ENCODE results near the gene TMEM132A. TPM values are rescaled to one million over a fixed set of nuclear protein-coding genes. Genes with fewer than 3 reads are reported as not detected.

Gene TMEM132A
- total RNA-seq, 1 experiment from 2014 or later: 114 TPM

- no peak for TF ChIP-seq PRDM15 (CRISPR knock-in tag; IDR thresholded peaks at IDR 0.05)
These were observed 50.5 kb downstream of the TMEM132A start (continued) for GRCh38 chr11:60974726-60975125.

GRCh38 chr11:60977224-60977623 is 53.0 kb downstream of the TMEM132A start:
- CTCF ChIA-PET: interaction anchor here (0.6 kb wide), 1 partner anchor 65 kb away, joined by 3 read pairs; no protein-coding TSS in a partner anchor
- no peaks in the 10 kb centered on the region for H3K27me3 Mint-ChIP-seq (ENCODE audit: low read depth)
- POLR2A ChIA-PET: no interaction called here
- TF ChIP-seq ZNF416 (CRISPR knock-in tag; IDR thresholded peaks at IDR 0.05) (no peak), HMGA2 (CRISPR knock-in tag; IDR thresholded peaks at IDR 0.05) (no peak), TCF7 (CRISPR knock-in tag; IDR thresholded peaks at IDR 0.05; ENCODE audit: low read depth) (no peak), ATF6 (CRISPR knock-in tag; IDR thresholded peaks at IDR 0.05) (no peak), AFF4 (CRISPR knock-in tag; IDR thresholded peaks at IDR 0.05; ENCODE audit: borderline replicate concordance) (no peak), ATF3 (CRISPR knock-in tag; conservative IDR thresholded peaks at IDR 0.05) (no peak), MXD4 (CRISPR knock-in tag; IDR thresholded peaks at IDR 0.05; ENCODE audit: borderline replicate concordance) (no peak)
- H3K27ac Mint-ChIP-seq: no peak overlapping the region
- H3K36me3 Mint-ChIP-seq: no peaks in the 10 kb centered on the region
- no peak for DNase-seq (ENCODE audit: low spot score)
- no peak for ATAC-seq
- no peak overlapping the region for H3K4me3 Mint-ChIP-seq
- H3K4me1 Mint-ChIP-seq: no peaks in the 10 kb centered on the region
- H3K9me3 Mint-ChIP-seq: no peaks in the 10 kb centered on the region

GRCh38 chr11:60977836-60978235 is 53.6 kb downstream of the TMEM132A start:
- no peaks in the 10 kb centered on the region for H3K27me3 Mint-ChIP-seq (ENCODE audit: low read depth)
- H3K9me3 Mint-ChIP-seq: no peaks in the 10 kb centered on the region
- no peak overlapping the region for H3K27ac Mint-ChIP-seq
- H3K4me3 Mint-ChIP-seq: no peak overlapping the region
- ChIA-PET POLR2A (no interaction called here), CTCF (no interaction called here)
- ATAC-seq (no peak), DNase-seq (ENCODE audit: low spot score) (no peak)
- no peaks in the 10 kb centered on the region for H3K36me3 Mint-ChIP-seq
- TF ChIP-seq PRDM15 (CRISPR knock-in tag; IDR thresholded peaks at IDR 0.05) (no peak), GTF2I (CRISPR knock-in tag; conservative IDR thresholded peaks at IDR 0.05) (no peak), FOXP1 (CRISPR knock-in tag; IDR thresholded peaks at IDR 0.05; ENCODE audit: borderline replicate concordance) (no peak), TP53 (CRISPR knock-in tag; IDR thresholded peaks at IDR 0.05) (no peak)
- H3K4me1 Mint-ChIP-seq: no peaks in the 10 kb centered on the region
